ENCODE measurements around the gene SCO2.
"Not testable (repeated sequence)": the region's sequence is repeated elsewhere in the genome, so short reads cannot be mapped to it uniquely, and the experiment has no call there.

Gene SCO2

DNA sequence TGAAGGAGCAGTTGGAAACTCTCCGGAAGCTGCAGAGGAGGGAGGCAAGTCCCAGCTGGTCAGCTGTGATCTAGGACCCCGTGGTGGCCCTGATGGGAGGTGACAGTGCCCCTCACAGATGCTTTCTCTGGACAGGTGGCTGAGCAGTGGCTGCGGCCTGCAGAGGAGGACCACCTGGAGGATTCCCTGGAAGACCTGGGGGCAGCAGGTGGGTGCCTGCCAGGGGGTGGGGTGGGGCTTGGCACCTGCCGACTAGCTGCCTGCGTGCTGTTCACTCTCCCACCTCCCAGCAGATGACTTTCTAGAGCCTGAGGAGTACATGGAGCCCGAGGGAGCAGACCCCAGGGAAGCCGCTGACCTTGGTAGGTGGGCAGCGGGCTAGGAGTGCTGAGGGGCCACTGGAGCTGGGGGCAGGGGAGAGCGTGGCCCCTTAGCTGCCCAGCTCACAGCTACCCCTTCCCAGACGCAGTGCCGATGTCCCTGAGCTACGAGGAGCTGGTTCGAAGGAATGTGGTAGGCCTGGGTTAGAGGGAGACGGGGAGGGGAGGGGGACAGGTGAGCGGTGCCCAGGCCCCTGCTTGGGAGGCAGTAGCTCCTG is 3.1 kb downstream of the SCO2 start:
- FAIRE-seq (no peak), DNase-seq (ENCODE audit: insufficient read length) (no peak)
- no peak for TF ChIP-seq TAF1 (IDR thresholded peaks at IDR 0.05; ENCODE audit: borderline replicate concordance, low read depth, low read length)

DNA sequence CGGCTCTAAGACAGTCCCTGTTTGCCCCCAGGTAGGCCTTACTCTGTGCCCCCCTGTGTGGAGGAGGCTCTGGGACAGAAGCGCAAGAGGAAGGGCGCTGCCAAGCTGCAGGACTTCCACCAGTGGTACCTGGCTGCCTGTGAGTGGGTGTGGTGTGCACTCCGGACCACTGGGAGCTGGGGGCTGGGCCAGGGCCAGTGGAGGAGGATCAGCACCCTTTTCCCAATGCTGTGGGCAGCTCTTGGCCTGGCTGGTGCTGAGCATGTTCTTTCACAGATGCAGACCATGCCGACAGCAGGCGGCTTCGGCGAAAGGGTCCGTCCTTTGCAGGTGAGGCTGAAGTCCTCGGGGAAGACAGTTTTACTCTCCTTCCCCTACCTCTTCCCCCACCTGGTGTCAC is 3.7 kb downstream of the SCO2 start:
- DNase-seq (ENCODE audit: insufficient read length) (no peak), FAIRE-seq (no peak)
- TF ChIP-seq POLR2AphosphoS5 (IDR thresholded peaks at IDR 0.05; ENCODE audit: low read depth, low read length) (peak; percentile 38; the same call in 1 of the 2 replicates), POLR2A (IDR thresholded peaks at IDR 0.05; ENCODE audit: low read depth, low read length) (no peak)

DNA sequence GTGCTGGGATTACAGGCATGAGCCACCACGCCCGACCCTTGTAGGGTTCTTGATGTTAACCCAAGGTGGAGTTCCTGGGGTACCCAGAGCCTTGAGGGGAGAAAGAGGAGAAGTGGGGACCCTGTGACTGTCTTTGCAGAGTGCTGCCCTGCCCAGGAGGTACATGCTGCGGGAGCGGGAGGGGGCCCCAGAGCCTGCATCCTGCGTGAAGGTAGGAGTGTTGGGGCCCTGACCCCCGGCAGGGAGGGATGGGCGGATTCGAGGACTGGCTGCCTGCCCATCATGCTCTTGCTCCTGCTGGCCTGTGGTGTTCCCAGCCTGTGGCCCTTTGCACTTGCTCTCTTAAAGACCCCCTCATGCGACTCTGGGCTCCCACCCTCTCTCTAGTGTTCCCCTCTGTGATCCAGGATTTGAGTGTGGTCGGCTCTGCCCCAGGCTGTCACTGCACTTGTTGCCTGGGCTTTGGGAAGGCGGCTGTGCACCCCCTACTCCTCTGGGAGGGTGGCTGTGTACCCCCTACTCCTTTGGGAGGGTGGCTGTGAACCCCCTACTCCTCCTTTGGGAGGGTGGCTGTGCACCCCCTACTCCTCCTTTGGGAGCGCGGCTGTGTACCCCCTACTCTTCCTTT is 4.5 kb downstream of the SCO2 start:
- no peak for FAIRE-seq
- TF ChIP-seq POLR2A (IDR thresholded peaks at IDR 0.05; ENCODE audit: low read depth, low read length) (no peak), TAF1 (IDR thresholded peaks at IDR 0.05; ENCODE audit: borderline replicate concordance, low read depth, low read length) (no peak), POLR2AphosphoS5 (IDR thresholded peaks at IDR 0.05; ENCODE audit: low read depth, low read length) (no peak)

DNA sequence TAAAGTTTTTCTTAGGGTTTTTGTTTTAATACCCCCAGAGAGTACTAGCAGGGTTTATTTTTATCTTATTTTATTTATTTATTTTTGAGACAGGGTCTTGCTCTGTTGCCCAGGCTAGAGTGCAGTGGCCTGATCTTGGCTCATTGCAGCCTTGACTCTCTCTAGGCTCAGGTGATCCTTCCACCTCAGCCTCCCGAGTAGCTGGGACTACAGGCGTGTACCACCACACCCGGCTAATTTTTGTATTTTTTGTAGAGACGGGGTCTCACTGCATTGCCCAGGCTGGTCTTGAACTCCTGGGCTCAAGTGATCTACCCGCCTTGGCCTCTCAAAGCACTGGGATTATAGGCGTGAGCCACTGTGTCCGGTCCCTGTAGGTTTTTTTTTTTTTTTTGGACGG is 5.2 kb downstream of the SCO2 start:
- DNase-seq (ENCODE audit: insufficient read length); FAIRE-seq: not testable (repeated sequence)

More for the DNA sequence above, 4.5 kb downstream of the SCO2 start:
- no peak for DNase-seq (ENCODE audit: insufficient read length)

DNA sequence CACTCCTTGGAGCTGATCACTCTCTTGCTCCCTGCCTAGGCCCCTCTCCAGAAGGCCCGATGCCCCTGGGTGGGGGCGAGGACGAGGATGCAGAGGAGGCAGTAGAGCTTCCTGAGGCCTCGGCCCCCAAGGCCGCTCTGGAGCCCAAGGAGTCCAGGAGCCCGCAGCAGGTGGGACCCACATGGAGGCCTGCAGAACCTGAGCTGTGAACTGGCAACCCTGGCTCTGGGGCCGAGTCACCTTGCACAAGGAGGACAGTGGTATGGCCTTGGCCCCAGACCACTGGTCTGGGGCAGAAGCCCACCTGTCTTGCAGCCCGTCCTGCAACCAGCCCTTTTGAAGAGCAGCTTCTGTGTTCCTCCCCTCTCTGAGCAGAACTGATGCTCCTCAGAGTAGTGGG is 6.2 kb downstream of the SCO2 start:
- DNase-seq (ENCODE audit: insufficient read length) (no peak), FAIRE-seq (no peak)
- TF ChIP-seq POLR2A (IDR thresholded peaks at IDR 0.05; ENCODE audit: low read depth, low read length) (no peak; the same call in 1 of the 2 replicates), POLR2AphosphoS5 (IDR thresholded peaks at IDR 0.05; ENCODE audit: low read depth, low read length) (no peak), TAF1 (IDR thresholded peaks at IDR 0.05; ENCODE audit: borderline replicate concordance, low read depth, low read length) (no peak)

DNA sequence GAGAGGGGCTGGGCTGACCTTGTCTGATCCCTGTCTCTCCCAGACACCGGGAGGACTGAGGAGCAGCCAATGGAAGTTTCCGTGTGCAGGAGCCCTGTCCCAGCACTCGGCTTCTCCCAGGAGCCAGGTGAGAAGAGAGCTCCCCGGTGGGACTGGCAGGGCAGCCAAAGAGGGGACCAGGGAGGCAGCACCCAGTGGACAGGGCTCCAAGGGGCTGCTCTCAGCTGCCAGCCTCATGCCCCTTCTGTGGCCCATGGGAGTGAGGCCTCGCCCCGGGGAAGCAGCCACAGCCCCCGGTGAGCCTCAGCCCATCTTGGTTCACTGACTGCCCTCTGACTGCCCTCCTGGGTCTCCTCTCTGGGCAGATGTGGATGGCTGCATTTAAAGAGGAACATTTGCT is 6.8 kb downstream of the SCO2 start:
- TF ChIP-seq POLR2AphosphoS5 (IDR thresholded peaks at IDR 0.05; ENCODE audit: low read depth, low read length) (no peak), POLR2A (IDR thresholded peaks at IDR 0.05; ENCODE audit: low read depth, low read length) (no peak), TAF1 (IDR thresholded peaks at IDR 0.05; ENCODE audit: borderline replicate concordance, low read depth, low read length) (no peak)
- DNase-seq (ENCODE audit: insufficient read length), result no peak
- FAIRE-seq, result no peak

DNA sequence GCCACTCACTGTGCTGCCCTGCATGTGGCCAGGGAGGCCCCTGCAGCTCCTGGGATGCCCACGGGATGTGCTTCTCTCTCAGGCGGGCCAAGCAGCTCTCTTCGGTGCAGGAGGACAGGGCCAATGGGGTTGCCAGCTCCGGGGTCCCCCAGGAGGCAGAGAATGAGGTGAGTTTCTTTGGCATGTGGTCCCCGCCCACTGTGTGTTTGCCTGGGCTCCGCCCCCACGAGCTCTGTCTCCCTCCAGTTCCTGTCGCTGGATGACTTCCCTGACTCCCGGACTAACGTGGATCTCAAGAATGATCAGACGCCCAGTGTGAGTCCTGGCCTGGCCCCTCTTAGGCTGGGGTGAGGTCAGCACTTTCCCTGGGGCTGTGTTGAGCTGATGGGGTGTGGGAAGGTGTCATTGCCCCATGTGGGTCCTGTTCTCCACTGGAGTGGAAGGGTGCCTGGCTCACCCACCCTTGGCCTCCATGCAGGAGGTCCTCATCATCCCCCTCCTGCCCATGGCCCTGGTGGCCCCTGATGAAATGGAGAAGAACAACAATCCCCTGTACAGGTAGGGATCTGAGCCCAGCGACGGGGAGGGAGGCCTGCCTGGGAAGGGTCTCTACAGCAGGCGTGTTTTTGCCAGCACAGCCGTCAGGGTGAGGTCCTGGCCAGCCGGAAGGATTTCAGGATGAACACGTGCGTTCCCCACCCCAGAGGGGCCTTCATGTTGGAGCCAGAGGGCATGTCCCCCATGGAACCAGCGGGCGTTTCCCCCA is 7.7 kb downstream of the SCO2 start:
- no peak for FAIRE-seq
- TF ChIP-seq POLR2AphosphoS5 (IDR thresholded peaks at IDR 0.05; ENCODE audit: low read depth, low read length) (no peak), POLR2A (IDR thresholded peaks at IDR 0.05; ENCODE audit: low read depth, low read length) (no peak), TAF1 (IDR thresholded peaks at IDR 0.05; ENCODE audit: borderline replicate concordance, low read depth, low read length) (no peak)
- DNase-seq (ENCODE audit: insufficient read length), result no peak

DNA sequence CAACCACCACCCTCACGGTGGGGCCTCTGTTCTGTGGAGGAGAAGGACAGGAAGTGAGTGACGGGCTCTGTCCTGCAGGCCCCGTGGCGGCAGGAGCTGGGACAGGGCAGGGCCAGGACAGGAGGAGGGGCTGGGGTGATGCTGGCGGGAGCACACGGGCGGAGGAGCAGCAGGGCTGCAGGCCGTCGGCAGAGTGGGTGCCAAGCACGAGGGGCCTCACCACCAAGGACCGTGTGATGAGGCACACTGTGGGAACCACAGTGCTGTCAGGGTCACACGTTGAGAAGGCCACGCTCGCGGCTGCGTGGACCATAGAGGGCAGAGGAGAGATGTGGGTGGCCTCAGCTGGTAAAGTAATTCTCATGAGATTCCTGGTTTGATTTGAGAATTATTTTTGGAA is 8.5 kb downstream of the SCO2 start:
- DNase-seq (ENCODE audit: insufficient read length) (no peak), FAIRE-seq (no peak)
- TF ChIP-seq POLR2A (IDR thresholded peaks at IDR 0.05; ENCODE audit: low read depth, low read length) (no peak), POLR2AphosphoS5 (IDR thresholded peaks at IDR 0.05; ENCODE audit: low read depth, low read length) (no peak), TAF1 (IDR thresholded peaks at IDR 0.05; ENCODE audit: borderline replicate concordance, low read depth, low read length) (no peak)

DNA sequence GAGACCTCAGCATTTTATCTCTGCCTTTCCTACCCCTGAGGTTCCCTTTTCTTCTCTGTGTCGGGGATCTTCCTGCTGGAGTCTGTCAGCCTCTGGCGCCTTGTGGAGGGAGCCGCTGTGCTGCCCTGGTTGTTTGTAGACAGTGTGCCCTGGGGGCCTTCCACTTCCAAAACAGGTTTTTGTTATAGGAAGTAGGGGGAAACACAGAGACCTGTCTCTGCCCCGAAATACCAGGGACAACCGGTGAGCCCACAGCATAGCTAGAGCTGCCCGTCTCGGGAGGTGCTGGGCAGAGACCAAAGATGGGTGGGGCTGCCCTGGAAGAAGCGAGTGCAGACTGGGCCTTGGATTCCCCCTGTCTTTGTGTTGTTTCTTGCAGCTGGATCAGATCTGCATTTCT is 9.3 kb downstream of the SCO2 start:
- TF ChIP-seq TAF1 (IDR thresholded peaks at IDR 0.05; ENCODE audit: borderline replicate concordance, low read depth, low read length) (no peak), POLR2A (IDR thresholded peaks at IDR 0.05; ENCODE audit: low read depth, low read length) (no peak), POLR2AphosphoS5 (IDR thresholded peaks at IDR 0.05; ENCODE audit: low read depth, low read length) (no peak)
- FAIRE-seq (no peak), DNase-seq (ENCODE audit: insufficient read length) (no peak)

DNA sequence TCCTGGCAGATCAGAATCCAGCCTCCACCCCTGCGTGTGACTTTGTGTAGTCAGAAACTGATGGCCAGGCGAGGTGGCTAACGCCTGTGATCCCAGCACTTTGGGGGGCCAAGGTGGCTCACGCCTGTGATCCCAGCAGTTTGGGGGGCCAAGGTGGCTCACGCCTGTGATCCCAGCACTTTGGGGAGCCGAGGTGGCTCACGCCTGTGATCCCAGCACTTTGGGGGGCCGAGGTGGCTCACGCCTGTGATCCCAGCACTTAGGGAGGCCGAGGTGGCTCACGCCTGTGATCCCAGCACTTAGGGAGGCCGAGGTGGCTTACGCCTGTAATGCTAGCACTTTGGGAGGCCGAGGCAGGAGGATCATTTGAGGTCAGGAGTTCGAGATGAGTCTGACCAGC is 12.2 kb downstream of the SCO2 start:
- TF ChIP-seq POLR2A (IDR thresholded peaks at IDR 0.05; ENCODE audit: low read depth, low read length), result no peak
- no peak for TF ChIP-seq TAF1 (IDR thresholded peaks at IDR 0.05; ENCODE audit: borderline replicate concordance, low read depth, low read length)
- TF ChIP-seq POLR2AphosphoS5 (IDR thresholded peaks at IDR 0.05; ENCODE audit: low read depth, low read length), result no peak
- FAIRE-seq (no peak), DNase-seq (ENCODE audit: insufficient read length) (no peak)

DNA sequence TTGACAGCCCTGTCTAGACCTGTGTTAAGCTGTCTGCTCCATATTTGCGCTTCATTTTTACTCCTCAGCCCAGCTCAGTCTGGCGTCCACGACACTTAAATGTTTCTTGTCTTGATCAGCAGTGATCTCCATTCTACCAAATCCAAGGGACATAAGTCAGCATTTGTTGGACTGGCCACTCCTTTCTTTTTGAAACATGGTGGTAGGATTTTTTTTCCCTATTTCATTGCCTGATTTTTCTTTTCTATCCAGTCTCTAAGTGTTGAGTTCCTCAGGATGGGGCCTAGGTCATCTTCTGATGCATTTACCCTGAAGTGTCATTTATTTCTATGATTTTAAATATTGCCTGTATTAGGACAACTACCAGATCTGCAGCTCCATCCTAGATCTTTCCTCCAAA is 16.5 kb downstream of the SCO2 start:
- TF ChIP-seq POLR2AphosphoS5 (IDR thresholded peaks at IDR 0.05; ENCODE audit: low read depth, low read length) (no peak), TAF1 (IDR thresholded peaks at IDR 0.05; ENCODE audit: borderline replicate concordance, low read depth, low read length) (no peak), POLR2A (IDR thresholded peaks at IDR 0.05; ENCODE audit: low read depth, low read length) (no peak)
- DNase-seq (ENCODE audit: insufficient read length), result no peak
- FAIRE-seq, result no peak
